HepG2 (cell line): ENCODE measurements around the gene ERBB3. TPM values are rescaled to one million over a fixed set of nuclear protein-coding genes. Genes with fewer than 3 reads are reported as not detected.
A peak's percentile ranks its signal among the peaks of the same experiment; 100 is the strongest.

Experiments used
- SOX13 ChIP-seq, 3 experiments: fragments of 450-650 bp in 1 of 3; sonication (generic) in 1 of 3; formaldehyde crosslinking in 1 of 3; IDR thresholded peaks in 2 of 3; conservative IDR thresholded peaks in 1 of 3; 2 replicates each; pipeline versions ENCODE4 v1.5.0 to v1.6.1; 2016 to 2020; ENCODE audit warnings: antibody characterized with exemption in 1 of 3, mild to moderate bottlenecking in 1 of 3, missing compliant biosample characterization in 1 of 3, missing genetic modification reagents in 1 of 3, moderate library complexity in 1 of 3
- ZNF543 ChIP-seq: sonication (generic); formaldehyde crosslinking; IDR thresholded peaks from 2 replicates; pipeline ENCODE4 v1.4.0; 2020; ENCODE audit warnings: mild to moderate bottlenecking, missing genetic modification reagents
- ZNF546 ChIP-seq: sonication (generic); formaldehyde crosslinking; conservative IDR thresholded peaks from 2 replicates; pipeline ENCODE4 v1.8.1; 2023; ENCODE audit warnings: mild to moderate bottlenecking, missing genetic modification reagents
- ZNF564 ChIP-seq: sonication (generic); formaldehyde crosslinking; IDR thresholded peaks from 2 replicates; pipeline ENCODE4 v1.8.1; 2023; ENCODE audit warnings: mild to moderate bottlenecking, missing genetic modification reagents
- polyA plus RNA-seq, 8 experiments: library from polyadenylated mRNA; depleted of rRNA in 3 of 8; stranded (reverse) in 7 of 8; unstranded in 1 of 8; fragments of >200 nt; fragmentation: Illumina TruSeq in 4 of 8; extraction: Trizol in 4 of 8; gene quantifications; 2 replicates each; pipeline versions ENCODE4 v1.2.1 to v1.2.3, GENCODE V29; 2011 to 2016; ENCODE audit warnings: low read depth in 4 of 8, missing spikeins in 1 of 8, mixed read lengths in 1 of 8; ENCODE audit not compliant: insufficient read depth in 1 of 8
- total RNA-seq, 5 experiments: library from RNA; depleted of rRNA; stranded (reverse); fragments of >200 nt; fragmentation: Illumina TruSeq; extraction: Trizol; gene quantifications; 2 replicates each; pipeline ENCODE4 v1.2.3, GENCODE V29; 2016; ENCODE audit warnings: low read depth in 1 of 5
- TF ChIP-seq, protein P1 (sequence below): conservative IDR thresholded peaks from 2 replicates; pipeline ENCODE4 v1.6.1; 2018; ENCODE audit warnings: missing genetic modification reagents
- TF ChIP-seq, protein P2 (sequence below): sonication (generic); formaldehyde crosslinking; IDR thresholded peaks from 2 replicates; pipeline ENCODE4 v1.5.1; 2020; ENCODE audit warnings: mild to moderate bottlenecking, missing genetic modification reagents, moderate library complexity
- TF ChIP-seq, protein P3 (sequence below): sonication (generic); formaldehyde crosslinking; IDR thresholded peaks from 2 replicates; pipeline ENCODE4 v1.8.1; 2023; ENCODE audit warnings: mild to moderate bottlenecking, moderate library complexity, missing genetic modification reagents
- TF ChIP-seq, protein P4 (sequence below): sonication (generic); formaldehyde crosslinking; IDR thresholded peaks from 2 replicates; pipeline ENCODE4 v1.4.0; 2020; ENCODE audit warnings: mild to moderate bottlenecking, missing genetic modification reagents
- TF ChIP-seq, protein P5 (sequence below): sonication (generic); formaldehyde crosslinking; IDR thresholded peaks from 2 replicates; pipeline ENCODE4 v1.4.0; 2020; ENCODE audit warnings: mild to moderate bottlenecking, missing genetic modification reagents
- TF ChIP-seq, protein P6 (sequence below): sonication (generic); formaldehyde crosslinking; IDR thresholded peaks from 2 replicates; pipeline ENCODE4 v1.9.0; 2021; ENCODE audit warnings: missing genetic modification reagents, mild to moderate bottlenecking, borderline replicate concordance

Gene ERBB3
- total and polyA plus RNA-seq, 2 of the 13 experiments (the other 11 are each of a cell fraction or from before 2014, with no cell fraction given) = 93.6 to 358 TPM

DNA sequence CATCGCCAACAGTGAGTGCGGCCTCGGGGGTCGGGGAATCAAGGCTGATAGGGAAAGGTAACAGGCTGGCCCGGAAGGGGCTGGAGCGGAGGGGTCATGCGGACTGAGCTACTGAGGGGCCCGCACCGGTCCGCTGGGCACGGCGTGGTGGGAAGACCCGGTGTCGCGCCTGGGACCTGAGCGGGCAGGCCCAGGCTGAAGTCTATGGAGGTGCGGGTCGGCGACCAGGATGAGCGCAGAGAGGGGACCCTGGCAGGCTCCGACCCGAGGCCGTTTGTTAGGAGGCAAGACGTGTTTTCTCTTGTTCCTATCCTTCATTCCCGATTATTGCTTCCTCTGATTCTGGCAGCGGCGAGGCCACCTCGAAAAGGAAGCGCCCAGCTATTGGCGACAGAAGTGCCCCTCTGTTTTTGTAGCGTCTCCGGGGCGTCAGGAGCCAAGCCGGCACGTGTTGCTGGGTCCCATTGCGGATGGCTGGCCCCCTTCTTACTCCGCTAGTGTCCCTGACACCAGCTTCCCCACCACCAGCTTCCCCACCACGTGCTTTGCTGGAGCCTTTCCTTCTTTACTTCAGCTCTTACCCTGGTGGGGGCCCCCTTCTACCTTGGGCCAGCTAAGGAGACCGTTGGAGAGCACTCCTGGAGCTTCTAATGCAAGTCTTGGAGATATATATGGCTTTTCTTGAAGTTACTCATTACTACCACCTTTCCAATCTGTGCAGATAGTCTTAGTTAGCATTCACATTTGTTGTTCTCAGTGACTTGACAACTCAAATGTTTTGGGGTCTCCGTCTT, 25.0 kb downstream of the ERBB3 start (continued):
- TF ChIP-seq, protein P1, sequence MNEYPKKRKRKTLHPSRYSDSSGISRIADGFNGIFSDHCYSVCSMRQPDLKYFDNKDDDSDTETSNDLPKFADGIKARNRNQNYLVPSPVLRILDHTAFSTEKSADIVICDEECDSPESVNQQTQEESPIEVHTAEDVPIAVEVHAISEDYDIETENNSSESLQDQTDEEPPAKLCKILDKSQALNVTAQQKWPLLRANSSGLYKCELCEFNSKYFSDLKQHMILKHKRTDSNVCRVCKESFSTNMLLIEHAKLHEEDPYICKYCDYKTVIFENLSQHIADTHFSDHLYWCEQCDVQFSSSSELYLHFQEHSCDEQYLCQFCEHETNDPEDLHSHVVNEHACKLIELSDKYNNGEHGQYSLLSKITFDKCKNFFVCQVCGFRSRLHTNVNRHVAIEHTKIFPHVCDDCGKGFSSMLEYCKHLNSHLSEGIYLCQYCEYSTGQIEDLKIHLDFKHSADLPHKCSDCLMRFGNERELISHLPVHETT = no peak
- TF ChIP-seq, protein P2, sequence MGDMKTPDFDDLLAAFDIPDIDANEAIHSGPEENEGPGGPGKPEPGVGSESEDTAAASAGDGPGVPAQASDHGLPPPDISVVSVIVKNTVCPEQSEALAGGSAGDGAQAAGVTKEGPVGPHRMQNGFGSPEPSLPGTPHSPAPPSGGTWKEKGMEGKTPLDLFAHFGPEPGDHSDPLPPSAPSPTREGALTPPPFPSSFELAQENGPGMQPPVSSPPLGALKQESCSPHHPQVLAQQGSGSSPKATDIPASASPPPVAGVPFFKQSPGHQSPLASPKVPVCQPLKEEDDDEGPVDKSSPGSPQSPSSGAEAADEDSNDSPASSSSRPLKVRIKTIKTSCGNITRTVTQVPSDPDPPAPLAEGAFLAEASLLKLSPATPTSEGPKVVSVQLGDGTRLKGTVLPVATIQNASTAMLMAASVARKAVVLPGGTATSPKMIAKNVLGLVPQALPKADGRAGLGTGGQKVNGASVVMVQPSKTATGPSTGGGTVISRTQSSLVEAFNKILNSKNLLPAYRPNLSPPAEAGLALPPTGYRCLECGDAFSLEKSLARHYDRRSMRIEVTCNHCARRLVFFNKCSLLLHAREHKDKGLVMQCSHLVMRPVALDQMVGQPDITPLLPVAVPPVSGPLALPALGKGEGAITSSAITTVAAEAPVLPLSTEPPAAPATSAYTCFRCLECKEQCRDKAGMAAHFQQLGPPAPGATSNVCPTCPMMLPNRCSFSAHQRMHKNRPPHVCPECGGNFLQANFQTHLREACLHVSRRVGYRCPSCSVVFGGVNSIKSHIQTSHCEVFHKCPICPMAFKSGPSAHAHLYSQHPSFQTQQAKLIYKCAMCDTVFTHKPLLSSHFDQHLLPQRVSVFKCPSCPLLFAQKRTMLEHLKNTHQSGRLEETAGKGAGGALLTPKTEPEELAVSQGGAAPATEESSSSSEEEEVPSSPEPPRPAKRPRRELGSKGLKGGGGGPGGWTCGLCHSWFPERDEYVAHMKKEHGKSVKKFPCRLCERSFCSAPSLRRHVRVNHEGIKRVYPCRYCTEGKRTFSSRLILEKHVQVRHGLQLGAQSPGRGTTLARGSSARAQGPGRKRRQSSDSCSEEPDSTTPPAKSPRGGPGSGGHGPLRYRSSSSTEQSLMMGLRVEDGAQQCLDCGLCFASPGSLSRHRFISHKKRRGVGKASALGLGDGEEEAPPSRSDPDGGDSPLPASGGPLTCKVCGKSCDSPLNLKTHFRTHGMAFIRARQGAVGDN (CRISPR knock-in tag) = peak; percentile 86; the same call in 1 of the 2 replicates
- TF ChIP-seq, protein P3, sequence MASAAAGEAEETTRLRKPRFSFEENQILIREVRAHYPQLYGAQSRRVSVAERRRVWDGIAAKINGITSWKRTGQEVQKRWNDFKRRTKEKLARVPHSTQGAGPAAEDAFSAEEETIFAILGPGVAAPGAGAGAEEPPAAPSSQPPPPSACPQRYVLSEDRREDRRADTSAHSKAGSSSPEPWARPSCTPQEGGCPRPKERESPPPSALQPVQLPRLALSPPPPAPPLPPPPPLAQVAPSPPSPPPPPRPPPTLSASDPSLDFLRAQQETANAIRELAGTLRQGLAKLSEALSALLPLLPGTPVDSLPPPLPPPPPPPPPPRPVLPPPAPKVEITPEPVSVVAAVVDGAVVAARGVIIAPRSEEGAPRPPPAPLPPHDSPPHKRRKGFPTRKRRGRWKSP (CRISPR knock-in tag) = peak; percentile 4; the same call in 1 of the 2 replicates
- no peak for TF ChIP-seq SOX13 (IDR thresholded peaks at IDR 0.05)
- no peak for TF ChIP-seq SOX13 (CRISPR knock-in tag; conservative IDR thresholded peaks at IDR 0.05 in 1 of 2, IDR thresholded peaks at IDR 0.05 in 1 of 2)
- TF ChIP-seq, protein P4, sequence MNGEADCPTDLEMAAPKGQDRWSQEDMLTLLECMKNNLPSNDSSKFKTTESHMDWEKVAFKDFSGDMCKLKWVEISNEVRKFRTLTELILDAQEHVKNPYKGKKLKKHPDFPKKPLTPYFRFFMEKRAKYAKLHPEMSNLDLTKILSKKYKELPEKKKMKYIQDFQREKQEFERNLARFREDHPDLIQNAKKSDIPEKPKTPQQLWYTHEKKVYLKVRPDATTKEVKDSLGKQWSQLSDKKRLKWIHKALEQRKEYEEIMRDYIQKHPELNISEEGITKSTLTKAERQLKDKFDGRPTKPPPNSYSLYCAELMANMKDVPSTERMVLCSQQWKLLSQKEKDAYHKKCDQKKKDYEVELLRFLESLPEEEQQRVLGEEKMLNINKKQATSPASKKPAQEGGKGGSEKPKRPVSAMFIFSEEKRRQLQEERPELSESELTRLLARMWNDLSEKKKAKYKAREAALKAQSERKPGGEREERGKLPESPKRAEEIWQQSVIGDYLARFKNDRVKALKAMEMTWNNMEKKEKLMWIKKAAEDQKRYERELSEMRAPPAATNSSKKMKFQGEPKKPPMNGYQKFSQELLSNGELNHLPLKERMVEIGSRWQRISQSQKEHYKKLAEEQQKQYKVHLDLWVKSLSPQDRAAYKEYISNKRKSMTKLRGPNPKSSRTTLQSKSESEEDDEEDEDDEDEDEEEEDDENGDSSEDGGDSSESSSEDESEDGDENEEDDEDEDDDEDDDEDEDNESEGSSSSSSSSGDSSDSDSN (CRISPR knock-in tag) = no peak
- no peak for TF ChIP-seq ZNF564 (CRISPR knock-in tag)
- TF ChIP-seq ZNF546 (CRISPR knock-in tag) = 0 out of 2 replicates have a peak, but pooled peaks have one; percentile 41
- no peak for TF ChIP-seq ZNF543
- TF ChIP-seq, protein P5, sequence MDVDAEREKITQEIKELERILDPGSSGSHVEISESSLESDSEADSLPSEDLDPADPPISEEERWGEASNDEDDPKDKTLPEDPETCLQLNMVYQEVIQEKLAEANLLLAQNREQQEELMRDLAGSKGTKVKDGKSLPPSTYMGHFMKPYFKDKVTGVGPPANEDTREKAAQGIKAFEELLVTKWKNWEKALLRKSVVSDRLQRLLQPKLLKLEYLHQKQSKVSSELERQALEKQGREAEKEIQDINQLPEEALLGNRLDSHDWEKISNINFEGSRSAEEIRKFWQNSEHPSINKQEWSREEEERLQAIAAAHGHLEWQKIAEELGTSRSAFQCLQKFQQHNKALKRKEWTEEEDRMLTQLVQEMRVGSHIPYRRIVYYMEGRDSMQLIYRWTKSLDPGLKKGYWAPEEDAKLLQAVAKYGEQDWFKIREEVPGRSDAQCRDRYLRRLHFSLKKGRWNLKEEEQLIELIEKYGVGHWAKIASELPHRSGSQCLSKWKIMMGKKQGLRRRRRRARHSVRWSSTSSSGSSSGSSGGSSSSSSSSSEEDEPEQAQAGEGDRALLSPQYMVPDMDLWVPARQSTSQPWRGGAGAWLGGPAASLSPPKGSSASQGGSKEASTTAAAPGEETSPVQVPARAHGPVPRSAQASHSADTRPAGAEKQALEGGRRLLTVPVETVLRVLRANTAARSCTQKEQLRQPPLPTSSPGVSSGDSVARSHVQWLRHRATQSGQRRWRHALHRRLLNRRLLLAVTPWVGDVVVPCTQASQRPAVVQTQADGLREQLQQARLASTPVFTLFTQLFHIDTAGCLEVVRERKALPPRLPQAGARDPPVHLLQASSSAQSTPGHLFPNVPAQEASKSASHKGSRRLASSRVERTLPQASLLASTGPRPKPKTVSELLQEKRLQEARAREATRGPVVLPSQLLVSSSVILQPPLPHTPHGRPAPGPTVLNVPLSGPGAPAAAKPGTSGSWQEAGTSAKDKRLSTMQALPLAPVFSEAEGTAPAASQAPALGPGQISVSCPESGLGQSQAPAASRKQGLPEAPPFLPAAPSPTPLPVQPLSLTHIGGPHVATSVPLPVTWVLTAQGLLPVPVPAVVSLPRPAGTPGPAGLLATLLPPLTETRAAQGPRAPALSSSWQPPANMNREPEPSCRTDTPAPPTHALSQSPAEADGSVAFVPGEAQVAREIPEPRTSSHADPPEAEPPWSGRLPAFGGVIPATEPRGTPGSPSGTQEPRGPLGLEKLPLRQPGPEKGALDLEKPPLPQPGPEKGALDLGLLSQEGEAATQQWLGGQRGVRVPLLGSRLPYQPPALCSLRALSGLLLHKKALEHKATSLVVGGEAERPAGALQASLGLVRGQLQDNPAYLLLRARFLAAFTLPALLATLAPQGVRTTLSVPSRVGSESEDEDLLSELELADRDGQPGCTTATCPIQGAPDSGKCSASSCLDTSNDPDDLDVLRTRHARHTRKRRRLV (CRISPR knock-in tag) = 0 out of 2 replicates have a peak, but pooled peaks have one; percentile 4
- TF ChIP-seq, protein P6, sequence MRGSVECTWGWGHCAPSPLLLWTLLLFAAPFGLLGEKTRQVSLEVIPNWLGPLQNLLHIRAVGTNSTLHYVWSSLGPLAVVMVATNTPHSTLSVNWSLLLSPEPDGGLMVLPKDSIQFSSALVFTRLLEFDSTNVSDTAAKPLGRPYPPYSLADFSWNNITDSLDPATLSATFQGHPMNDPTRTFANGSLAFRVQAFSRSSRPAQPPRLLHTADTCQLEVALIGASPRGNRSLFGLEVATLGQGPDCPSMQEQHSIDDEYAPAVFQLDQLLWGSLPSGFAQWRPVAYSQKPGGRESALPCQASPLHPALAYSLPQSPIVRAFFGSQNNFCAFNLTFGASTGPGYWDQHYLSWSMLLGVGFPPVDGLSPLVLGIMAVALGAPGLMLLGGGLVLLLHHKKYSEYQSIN (CRISPR knock-in tag) = 0 out of 2 replicates have a peak, but pooled peaks have one; percentile 39
